Neutrophil (primary cell): ENCODE measurements around the gene KLHDC7A.

Experiments
- H3K27ac ChIP-seq: fragments of 200-600 bp; sonication (generic); 2 replicates; pipeline ENCODE4 v1.5.1; 2016; ENCODE audit warnings: mild to moderate bottlenecking, moderate library complexity
- H3K27me3 ChIP-seq: fragments of 200-600 bp; sonication (generic); 2 replicates; pipeline ENCODE4 v1.6.0; 2016; ENCODE audit warnings: mild to moderate bottlenecking
- H3K36me3 ChIP-seq: fragments of 200-600 bp; sonication (generic); 2 replicates; pipeline ENCODE4 v1.5.1; 2017
- H3K4me1 ChIP-seq, 2 experiments: fragments of 200-600 bp in 1 of 2; sonication (generic) in 1 of 2; 1 replicate in 1 of 2; 2 replicates in 1 of 2; pipeline versions ENCODE4 v1.5.1 to v1.6.1; 2013 to 2016; ENCODE audit warnings: low read depth in 1 of 2, low read length in 1 of 2, mild to moderate bottlenecking in 1 of 2, moderate library complexity in 1 of 2; ENCODE audit not compliant: control insufficient read depth in 1 of 2, insufficient read depth in 1 of 2
- H3K4me3 ChIP-seq, 2 experiments: fragments of 200-600 bp in 1 of 2; sonication (generic) in 1 of 2; 1 replicate in 1 of 2; 2 replicates in 1 of 2; pipeline ENCODE4 v1.5.1; 2013 to 2016; ENCODE audit warnings: low read depth in 1 of 2, low read length in 1 of 2, mild to moderate bottlenecking in 1 of 2, moderate library complexity in 1 of 2
- H3K9me3 ChIP-seq: fragments of 200-600 bp; sonication (generic); 2 replicates; pipeline ENCODE4 v1.5.1; 2016
- CTCF ChIP-seq: fragments of 200-600 bp; sonication (generic); IDR thresholded peaks from 2 replicates; pipeline ENCODE4 v1.5.1; 2016; ENCODE audit warnings: antibody characterized with exemption

The KLHDC7A gene

DNA sequence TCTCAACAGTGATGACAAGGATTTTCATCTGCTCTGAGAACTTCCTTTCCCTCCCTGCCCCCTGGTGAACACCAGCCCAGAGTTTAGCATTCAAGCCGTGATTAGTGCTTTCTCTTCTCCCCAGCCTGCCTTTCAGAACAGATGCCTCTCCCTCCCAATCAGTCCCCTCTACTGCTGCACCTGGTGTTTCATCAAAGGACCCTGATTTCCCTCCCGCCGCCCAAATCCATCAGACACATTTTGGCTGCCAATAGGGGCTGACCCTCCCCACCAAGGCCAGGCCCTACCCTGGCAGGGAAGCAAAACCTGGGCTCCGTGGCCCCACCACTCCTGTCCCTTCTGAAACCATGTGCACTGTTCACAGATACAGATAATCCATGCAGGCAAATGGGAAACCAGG lies 34.0 kb upstream of the KLHDC7A start:
- Histone ChIP-seq H3K9me3 (no peaks in the 10 kb centered on the region), H3K27ac (no peak overlapping the region), H3K4me3 (no peak overlapping the region), H3K27me3 (no peaks in the 10 kb centered on the region), H3K36me3 (no peaks in the 10 kb centered on the region), H3K4me1 (no peaks in the 10 kb centered on the region)
- no peak for TF ChIP-seq CTCF

- Histone ChIP-seq H3K4me1 (no peaks in the 10 kb centered on the region), H3K4me3 (no peak overlapping the region), H3K36me3 (no peaks in the 10 kb centered on the region), H3K27ac (no peak overlapping the region), H3K9me3 (no peaks in the 10 kb centered on the region), H3K27me3 (no peaks in the 10 kb centered on the region)
- no peak for TF ChIP-seq CTCF
Measured at GRCh38 chr1:18447509-18448220, 33.1 kb upstream of the KLHDC7A start.

- no peak overlapping the region for H3K4me3 ChIP-seq
- no peaks in the 10 kb centered on the region for H3K27me3 ChIP-seq
- H3K27ac ChIP-seq, result no peak overlapping the region
- H3K9me3 ChIP-seq, result no peaks in the 10 kb centered on the region
- H3K36me3 ChIP-seq, result no peaks in the 10 kb centered on the region
- H3K4me1 ChIP-seq, result no peaks in the 10 kb centered on the region
- no peak for TF ChIP-seq CTCF
Measured at GRCh38 chr1:18448889-18449288, 31.8 kb upstream of the KLHDC7A start.

DNA sequence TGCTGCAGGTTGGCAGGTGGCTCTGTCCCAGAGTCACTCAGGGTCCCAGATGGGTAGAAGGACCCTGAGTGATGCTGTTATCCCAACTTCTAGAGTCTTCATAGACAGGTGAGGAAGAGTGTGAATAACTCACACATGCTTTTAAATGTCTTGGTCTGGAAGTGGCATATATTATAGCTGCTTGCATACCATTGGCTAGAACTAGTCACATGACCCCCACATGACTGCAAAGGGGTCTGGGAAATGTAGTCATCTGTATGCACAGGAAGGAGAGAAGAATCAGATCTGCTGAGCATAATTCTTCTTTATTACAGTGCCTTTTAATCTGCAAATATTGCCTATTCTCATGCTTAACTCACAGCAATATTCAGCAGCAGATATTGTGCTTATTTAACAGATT lies 28.2 kb upstream of the KLHDC7A start:
- H3K4me3 ChIP-seq, result no peak overlapping the region
- no peak for TF ChIP-seq CTCF
- no peaks in the 10 kb centered on the region for H3K4me1 ChIP-seq
- H3K9me3 ChIP-seq, result no peaks in the 10 kb centered on the region
- no peak overlapping the region for H3K27ac ChIP-seq
- H3K27me3 ChIP-seq, result no peaks in the 10 kb centered on the region
- no peaks in the 10 kb centered on the region for H3K36me3 ChIP-seq

DNA sequence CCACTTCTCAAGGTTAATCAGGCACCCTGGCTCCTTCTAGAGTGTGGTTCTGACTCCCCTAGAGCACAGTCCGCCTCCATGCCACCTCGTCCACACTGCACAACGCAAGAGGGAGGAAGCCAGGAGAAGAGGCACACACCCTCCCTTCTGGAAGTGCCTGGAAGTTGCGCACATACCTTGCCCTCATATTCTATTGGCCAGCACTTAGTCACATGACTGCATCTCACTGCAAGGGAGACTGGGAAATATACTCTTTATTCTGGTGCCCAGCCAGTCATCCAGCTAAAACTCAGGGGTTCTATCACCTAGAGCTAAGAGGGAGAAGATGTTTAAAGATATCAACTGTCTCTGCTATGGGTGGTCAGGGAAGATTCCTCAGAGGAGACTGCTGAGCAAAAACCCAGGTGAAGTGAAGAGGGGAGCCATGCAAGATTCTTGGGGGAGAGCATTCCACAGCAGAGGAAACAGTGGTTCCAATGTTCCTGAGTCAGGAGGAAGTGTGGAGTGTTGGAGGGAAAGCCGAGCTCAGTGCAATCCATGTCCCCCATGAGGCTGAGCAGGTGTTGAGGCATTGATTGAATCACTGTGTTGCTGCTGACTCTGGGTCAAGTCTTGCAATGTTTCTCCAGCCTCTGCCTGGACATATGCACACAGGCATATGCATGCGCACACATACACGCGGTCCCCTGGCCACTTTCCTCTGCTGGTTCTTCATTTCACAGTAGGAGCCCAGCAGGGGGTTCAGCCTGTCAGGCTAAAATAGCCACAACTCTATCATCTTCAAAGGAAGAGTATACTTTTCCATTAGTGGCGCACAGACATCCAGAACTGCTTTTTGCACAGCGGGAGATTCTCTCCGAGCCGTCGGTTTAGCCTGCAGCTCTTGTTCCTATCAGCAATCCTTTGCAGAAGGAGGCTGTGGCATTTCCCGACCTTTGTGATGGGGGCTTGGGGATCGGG lies 22.3 kb upstream of the KLHDC7A start:
- Histone ChIP-seq H3K27ac (no peak overlapping the region), H3K4me1 (no peaks in the 10 kb centered on the region), H3K36me3 (no peaks in the 10 kb centered on the region), H3K9me3 (no peaks in the 10 kb centered on the region), H3K4me3 (no peak overlapping the region), H3K27me3 (no peaks in the 10 kb centered on the region)
- no peak for TF ChIP-seq CTCF
